Spleen (tissue), 7 donors: ENCODE measurements around the gene ST8SIA2.

ENCODE experiments used
- CTCF ChIP-seq, 11 experiments: fragments of 200-600 bp in 7 of 11; fragments of 450-650 bp in 4 of 11; sonication (generic) in 4 of 11; IDR thresholded peaks in 8 of 11; conservative IDR thresholded peaks in 3 of 11; 1 replicate in 7 of 11; 2 replicates in 4 of 11; pipeline versions ENCODE4 v1.4.0 to v1.8.0; 2016 to 2021; ENCODE audit warnings: antibody characterized with exemption in 11 of 11, inconsistent platforms in 4 of 11, mild to moderate bottlenecking in 1 of 11
- POLR2A ChIP-seq, 3 donors: fragments of 450-650 bp; IDR thresholded peaks; one replicate each; pipeline ENCODE4 v1.5.1; 2017; ENCODE audit warnings: antibody characterized with exemption in 3 of 3, mild to moderate bottlenecking in 1 of 3
- POLR2AphosphoS5 ChIP-seq, 3 donors: sonication (generic); formaldehyde crosslinking; IDR thresholded peaks; one replicate each; pipeline ENCODE4 v1.5.1; 2017; ENCODE audit warnings: antibody characterized with exemption in 3 of 3
- donor health status: DM: no; HTN: no; CAD: no; lungs with moderate emphysema.
- donor health status: DM: no; HTN: no; CAD: no.
- donor health status: DM: no; HTN: no; CAD: no.

- TF ChIP-seq POLR2A (IDR thresholded peaks at IDR 0.05) = no peak
- no peak for TF ChIP-seq POLR2AphosphoS5 (IDR thresholded peaks at IDR 0.05)
- no peak for TF ChIP-seq CTCF (IDR thresholded peaks at IDR 0.05 in 8 of 11, conservative IDR thresholded peaks at IDR 0.05 in 3 of 11)
These were observed 80.1 kb downstream of the ST8SIA2 start for GRCh38 chr15:92473756-92474155.
